NCI-H128 (cell line): ENCODE results near the gene KAT2A.

Source experiments
- DNase-seq: peaks from one replicate; lab custom pipeline; 2025; ENCODE audit not compliant: unreplicated experiment; lab: John Stamatoyannopoulos, UW

Gene KAT2A

GRCh38 chr17:42065201-42065600 lies 56.0 kb downstream of the KAT2A start:
- no peak for DNase-seq
